Inflammatory macrophage treated with lipopolysaccharide for 1 hour (primary cell): ENCODE data around the gene SMIM36.
A peak's percentile ranks its signal among the peaks of the same experiment; 100 is the strongest.

Experiments
- DNase-seq, 2 donors: peaks; one replicate each; pipeline ENCODE4 v3.0.0-alpha.2; 2020 to 2022

SMIM36 gene

DNA sequence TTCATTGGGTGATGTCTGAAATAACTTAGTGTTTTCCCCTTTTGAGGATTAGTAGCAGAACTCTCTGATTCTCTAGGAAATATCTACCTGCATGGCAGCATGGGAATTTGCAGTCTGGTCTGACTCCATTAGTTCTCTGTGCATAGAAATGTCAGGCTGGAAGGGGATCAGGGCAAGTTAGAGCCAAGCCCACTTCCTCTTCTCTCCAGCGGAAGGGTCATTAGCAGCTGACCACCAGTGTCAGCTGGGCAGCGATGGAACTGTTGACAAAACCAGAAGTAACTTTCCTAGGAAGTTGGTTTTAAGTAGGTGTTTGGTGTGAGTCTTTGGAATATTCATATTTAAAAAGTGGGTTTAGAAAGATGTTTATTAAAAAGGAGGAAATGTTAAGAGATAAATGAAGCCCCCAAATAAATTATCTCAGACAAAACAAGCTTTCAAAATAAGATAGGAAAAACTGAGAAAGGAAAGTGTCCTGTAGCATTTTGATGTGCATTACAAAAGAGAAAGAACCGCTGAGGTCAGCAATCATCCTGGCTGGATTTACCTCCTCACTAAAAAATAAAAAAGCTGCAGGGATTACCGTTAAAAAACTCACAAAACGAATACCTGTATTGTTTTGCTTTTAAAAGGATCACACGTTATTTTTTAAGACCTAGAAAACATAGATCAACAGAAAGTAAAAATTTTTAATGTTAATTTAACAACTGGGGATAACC is 57.3 kb downstream of the SMIM36 start:
- peak; percentile 33 to 61 for DNase-seq

DNA sequence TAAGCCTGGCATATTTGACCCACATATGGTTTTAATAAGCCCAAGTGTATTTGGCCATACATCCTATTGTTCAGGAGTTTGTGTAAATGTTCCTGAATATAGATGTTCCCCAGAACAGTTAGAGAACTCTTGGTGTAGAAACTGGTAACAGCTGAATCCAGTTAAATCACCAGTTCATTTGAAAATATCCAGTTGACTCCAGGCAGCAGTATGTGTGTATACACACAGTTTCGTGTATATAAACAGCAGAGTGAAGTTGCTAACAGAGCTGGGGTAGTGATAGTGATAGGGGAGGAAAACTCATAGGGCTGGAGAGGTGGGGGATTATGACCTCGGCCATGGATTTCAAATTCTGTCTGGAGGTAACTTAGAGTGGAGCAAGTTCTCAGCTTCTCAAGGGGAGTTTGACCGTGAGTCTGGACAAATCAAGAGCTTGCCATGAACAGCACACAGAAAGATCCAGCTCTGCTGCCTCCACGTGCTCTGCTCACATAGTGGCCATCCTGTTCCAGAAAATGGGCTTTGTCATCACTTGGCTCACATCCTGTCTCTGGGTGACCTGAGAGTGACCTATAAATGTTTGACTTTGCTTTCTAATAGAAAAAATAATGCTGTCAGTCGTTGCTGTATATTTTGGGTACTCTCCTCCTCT is 59.0 kb downstream of the SMIM36 start:
- no peak for DNase-seq

DNA sequence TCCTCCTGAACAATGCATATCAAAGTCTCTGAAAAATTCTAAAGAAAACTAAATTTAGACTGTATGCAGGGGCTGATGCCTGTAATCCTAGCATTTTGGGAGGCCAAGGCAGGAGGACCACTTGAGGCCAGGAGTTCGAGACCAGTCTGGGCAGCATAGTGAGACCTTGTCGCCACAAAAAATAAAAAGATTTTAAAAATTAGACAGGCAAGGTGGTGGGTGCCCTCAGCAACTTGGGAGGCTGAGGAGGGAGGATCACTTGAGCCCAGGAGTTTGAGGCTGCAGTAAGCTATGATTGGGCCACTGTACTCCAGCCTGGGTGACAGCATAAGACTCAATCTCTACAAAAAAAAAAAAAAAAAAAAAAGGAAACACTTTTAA is 59.5 kb downstream of the SMIM36 start:
- DNase-seq: no peak

DNA sequence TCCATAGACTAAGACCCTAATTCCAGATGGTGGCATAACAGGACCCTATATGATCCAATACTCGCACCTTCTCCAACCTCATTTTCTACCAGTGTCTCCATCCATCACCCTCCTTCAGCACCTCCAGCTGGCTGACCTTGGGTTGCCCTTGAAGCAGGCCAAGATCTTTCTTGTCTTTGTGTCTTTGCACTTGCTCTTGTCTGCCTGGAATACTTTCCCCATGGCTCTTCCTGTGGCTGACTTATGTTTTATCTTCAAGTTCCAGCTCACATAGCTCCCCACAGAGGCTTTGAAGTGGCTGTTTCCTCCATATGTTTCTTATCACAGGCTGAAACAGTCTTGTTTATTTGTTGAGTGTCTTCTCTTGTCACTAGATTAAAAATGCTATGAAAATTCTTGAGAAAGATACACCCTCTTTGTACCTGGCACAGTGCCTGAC is 60.0 kb downstream of the SMIM36 start:
- DNase-seq: no peak

DNA sequence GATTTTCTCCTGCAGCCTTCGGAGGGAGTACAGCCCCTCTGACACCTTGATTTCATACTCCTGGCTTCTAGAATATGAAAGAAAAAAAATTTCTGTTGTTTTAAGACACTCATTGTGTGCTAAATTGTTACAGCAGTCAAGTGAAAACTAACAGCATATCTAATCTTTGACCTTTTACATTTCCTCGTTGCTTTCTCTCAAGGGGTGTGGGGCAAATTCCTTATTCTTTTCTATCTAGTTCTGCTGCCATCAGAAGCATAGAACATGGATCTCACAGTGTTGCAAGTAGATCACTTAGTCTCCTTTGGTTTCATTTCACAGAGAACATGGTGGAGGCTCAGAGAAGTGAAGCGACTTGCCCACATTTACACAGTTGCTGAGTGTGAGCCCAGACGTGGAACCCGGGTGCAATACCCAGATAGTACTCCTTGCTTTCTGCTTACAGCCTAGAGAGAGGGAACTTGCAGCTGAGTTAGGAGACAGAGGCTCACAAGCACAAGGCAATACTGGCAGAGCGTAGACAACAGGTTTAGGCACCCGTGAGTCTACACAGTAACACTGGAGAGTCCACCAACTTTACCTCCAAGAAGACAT is 60.9 kb downstream of the SMIM36 start:
- no peak for DNase-seq

DNA sequence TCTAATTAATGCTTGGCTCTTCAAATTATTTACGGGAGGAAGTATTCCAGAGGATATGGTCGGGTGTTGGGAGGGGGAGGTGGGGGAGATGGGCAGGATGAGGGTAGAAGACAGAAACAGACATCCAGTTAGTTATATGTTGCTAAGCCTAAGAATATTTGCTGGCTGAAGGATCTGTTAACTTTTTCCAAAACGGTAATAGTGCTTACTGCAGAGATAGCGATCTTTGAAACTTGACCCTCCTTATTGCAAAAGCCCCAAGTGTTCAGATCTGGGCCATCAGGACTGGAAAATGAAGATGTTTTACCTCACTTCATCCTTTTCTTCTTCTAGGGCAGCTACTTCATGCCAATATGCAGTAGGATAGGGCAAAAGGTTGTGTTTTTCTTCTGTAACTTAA is 62.6 kb downstream of the SMIM36 start:
- DNase-seq: no peak

DNA sequence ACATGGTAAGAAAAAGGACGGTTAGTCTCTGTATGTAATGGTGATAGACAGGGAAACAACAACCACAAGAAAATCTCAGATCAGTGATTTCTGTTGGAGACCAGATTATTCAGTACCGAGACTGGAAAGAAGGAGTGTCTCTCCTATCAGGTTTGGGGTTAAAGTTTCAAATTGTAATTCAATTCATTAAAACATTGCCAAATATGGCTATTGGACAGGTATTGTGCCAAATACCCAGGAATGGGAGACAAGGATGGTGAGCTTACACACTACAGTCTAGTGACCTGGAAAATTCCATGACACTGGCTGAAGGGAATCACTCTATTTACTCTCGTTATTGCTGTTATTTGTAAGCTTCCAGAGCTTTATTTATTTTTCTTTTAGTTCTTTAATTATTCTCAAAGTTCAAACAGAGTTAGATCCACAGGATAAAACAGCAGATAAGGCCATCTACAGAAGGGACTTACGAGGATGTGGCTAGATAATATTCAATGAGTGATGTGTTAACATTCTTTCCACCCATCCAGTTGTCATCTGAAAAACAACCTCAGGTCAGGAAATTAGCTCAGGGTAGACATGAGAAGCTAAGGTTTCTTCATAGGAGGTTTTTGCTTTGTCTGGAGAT is 64.6 kb downstream of the SMIM36 start:
- DNase-seq: no peak

DNA sequence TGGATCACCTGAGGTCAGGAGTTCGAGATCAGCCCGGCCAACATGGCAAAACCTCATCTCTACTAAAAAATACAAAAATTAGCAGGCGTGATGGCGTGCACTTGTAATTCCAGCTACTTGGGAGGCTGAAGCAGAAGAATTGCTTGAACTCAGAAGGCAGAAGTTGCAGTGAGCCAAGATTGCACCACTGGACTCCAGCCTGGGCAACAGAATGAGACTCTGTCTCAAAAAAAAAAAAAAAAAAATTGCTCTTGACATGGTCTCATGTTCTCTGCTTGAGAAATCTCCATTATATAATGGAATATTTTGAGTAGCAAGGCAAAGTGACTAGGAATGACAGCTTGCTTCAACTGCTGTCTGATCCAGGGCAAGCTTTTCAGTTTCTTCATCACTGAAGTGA is 65.2 kb downstream of the SMIM36 start:
- peak; percentile 52 to 88 for DNase-seq

DNA sequence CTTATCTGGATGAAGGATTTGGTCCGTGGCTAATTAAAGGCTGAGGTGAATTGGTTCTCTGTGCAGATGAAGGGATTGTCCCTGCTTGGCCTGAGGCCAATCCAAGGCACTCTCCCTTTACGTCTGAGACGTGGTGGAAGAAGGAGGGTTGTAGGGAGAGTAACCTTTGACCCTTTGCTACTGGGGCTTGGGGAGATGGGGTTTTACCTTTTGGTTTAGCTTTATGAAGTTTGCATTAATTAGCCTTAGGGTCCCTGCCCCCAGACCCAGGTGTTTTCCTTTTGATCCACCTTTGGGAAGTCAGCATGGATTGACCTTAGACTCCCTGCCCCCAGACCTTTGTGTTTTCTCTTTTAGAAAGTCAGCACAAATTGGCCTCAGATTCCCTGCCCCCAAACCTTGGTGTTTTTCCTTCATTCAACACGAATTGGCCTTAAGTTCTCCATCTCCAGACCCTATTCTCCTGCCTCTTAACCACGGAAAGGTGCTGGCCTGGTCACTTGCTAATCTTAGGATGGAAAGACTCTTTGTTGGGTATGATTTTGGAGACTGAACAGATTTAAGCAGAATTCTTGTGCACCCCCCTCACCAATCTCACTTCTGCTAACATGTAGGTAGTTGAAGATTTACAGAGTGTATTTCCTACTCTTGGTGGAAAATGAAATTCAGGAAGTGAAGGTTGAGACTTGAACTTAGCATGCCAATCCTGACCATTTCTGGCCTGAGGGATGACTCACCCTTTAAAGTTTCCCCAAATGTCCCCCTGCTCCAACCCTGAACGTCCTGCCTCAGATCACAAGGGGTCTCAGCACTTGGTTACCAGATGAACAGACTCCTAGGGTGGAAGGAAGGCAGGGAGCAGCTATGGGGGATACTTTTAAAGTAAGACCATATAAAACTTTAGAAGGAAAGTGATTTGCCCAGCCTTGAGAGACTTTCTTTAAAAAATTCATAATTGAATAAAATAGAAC is 66.5 kb downstream of the SMIM36 start:
- DNase-seq: peak; percentile 80 to 92

DNA sequence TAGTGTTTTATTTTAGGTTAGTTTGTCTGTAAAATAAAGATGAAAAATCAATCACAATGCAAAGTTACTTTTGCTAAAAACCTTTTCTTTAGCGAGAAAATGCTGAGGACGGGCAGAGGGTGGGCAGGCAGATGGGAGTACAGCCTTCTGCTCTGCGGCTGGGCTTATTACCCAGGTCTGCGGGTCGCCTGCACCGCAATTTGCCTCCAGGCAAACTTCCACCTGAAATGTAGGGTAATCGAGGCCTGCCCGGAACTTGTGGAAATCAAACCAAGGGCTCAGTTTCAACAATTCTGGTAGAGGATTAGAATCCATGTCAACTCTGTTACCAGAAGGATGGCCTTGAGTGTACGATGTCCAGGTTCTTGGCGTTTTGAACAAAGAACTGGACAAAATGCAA is 67.3 kb downstream of the SMIM36 start:
- no peak for DNase-seq

DNA sequence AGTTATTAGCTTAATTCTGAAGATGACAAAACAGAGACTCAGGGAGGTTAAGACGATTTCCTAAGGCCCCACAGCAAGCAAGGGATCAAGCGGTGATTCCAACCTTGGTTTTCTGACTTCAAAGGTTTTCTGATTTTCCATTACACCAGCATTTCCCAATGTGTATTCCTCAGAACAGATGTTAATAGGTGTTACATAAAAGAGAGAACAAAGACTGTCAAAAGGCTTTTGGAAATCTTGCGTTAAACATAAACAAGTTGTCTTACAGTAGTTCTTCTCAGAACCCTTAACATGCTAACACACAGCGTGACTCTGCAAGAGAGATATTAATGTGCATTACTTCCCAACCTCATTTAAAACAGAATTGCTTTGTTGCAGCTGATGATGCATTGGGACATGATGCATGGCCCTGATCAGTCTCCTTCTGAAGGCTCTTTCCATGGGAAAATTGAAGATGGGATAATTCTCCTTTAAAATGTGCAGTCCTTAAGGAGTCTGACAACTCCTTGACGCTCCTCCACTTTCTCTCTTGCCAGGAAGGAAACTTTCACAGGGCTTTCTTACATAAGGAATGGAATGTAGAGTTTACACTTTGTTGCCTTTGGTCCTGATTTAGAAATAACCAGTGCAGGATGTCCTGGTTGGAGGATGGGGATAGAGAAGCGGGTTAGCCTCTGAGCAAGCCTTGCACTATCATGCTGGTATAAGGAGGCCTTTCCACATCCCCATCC is 68.1 kb downstream of the SMIM36 start:
- no peak for DNase-seq

DNA sequence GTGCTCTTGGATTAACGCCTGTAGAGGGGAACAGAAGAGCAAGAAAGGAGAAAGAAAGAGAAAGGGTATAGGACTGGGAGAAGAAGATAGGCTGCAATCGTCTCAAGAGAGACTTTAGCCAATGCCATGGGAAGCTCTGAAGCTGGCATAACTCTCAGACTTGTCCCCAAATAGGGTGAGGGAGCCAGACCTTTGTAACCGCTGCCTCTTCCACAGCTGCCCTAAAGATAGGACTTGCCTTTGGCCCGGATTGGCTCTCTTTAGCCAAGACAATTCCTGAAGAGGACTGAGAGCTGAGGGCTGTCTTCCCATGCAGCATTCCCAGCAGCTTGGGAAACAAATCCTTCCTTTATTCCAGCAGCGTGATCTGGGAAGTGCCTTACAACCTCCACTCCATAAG is 68.8 kb downstream of the SMIM36 start:
- no peak for DNase-seq

DNA sequence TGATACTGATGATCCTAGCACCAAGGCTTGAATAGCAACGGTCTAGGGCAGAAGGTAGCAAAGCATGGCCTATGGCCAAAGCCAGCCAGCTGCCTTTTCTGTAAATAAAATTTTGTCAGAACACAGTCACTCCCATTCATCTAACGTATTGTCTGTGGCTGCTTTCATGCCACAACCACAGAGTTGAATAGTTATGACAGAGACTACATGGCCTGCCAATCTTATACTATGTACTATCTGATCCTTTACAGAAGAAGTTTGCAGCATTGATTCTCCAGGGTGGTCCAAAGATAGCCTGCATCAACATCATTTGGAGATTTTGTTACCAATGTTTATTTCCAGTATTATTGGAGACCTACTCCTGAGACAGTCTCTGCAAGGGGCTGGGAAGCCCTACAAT is 69.7 kb downstream of the SMIM36 start:
- DNase-seq: no peak

DNA sequence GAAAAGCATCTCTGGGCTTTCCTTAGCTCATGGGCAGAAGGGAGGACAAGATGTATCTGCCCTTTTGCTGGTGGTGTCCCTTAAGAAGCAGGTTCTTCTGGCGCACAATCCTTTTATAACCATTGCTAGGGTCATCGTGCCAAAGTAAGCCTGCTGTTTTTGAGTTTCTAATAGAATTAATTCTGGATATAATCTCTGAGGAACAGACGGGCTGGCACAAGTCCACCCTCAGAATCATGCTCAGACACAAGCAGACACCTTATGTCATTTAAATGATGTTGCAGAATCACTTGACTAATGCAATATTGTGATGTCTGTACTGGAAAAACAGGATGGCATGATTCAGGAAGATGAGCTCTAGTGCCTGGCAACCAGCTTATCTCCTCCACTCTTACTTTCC is 70.9 kb downstream of the SMIM36 start:
- no peak for DNase-seq

DNA sequence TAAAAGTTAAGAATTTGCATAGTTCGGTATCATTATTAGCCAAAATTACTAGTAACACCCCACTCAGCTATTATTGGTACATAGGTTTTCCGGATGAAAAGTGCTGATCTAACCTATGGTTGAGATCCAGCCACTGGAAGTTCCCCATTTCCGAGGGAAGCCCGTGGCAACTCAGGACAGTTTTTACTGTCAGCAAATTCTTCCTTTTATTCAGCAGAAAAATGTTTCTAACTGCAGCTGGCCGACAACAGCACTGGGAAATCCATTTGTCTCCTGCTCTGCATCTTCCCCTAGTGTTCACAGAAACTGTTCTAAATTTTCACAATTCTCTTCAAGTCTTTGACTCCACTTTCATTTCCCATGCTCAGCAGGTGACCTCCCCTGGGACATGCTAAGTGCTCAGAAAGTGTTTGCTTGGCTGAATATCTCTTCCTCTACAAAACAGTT is 74.1 kb downstream of the SMIM36 start:
- peak; percentile 74 to 77 for DNase-seq

DNA sequence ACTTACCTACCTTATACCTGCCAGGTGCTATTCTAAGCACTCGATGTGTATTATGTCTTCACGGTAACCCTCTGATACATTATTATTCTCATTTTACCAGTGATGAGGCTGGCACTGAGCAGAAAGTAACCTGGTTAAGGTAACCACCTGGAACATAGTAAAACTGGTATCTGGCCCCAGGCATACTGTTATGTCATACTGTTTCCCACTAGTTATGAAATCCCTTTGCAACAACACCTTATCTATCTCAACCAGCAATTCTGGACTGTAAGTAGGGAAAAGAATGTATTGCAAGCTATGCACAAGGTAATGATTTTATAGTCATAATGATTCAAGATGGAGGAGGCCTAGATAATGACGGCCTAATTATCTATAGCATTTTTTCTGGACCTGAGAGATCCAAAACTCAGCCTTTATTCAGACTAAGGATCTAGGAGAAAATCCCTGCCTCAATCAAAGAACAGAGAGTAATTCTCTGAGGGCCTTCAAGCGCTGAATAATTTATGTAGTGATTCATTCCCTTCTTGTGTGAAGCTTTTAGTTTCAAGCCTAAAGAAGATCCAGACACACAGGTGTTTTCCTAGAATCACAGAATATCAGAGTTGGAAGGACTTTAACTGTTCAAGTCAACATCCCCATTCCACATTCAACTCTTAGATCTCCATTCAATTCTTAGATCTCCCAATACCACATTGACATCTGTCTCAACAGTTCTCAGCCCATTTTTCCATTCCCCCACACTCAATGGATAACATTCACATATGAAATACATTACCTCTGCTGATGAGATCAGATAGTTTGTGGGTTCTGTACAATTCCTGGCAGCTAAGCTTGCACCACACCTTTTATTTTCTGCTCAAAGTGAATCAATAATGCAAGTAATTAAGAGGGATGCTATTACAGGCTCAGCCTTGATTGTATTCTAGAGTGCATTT is 74.8 kb downstream of the SMIM36 start:
- DNase-seq: no peak

DNA sequence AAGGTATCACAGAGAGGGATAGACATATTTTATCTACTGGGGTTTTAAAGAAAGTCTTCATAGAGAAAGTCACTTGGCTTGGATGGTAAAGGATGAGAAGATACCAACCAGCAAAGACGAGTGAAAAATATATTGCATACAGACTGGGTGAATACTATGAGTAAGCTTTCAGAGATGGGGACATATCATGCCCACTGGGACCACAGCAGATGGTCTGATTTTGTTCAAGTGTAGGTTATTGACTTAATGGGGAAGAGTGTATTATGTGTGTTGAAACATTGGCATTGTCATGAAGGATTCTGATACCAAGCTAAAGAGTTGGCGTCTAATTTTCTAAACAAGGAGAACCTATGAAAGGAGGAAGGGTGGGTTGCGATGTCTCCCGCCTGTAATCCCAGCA is 75.8 kb downstream of the SMIM36 start:
- no peak for DNase-seq

DNA sequence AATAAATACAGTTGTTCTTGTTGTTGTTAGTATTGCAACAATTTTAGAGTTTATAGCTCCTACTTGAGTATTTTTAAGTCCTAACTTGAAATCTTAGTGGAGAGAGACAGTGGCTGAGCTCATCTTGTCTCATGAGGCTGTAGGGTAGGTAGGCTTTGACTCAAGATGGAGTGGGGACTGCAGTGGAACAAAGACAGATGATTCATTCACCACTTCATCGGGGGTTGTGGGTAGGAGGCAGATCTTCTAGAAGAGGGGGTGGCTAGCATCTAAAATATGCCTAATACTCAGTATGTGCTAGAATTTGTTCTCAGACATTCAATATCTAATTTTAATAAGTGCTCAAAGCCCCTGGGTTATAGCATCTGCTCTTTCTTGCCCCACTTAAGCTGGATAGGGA is 76.5 kb downstream of the SMIM36 start:
- no peak for DNase-seq

DNA sequence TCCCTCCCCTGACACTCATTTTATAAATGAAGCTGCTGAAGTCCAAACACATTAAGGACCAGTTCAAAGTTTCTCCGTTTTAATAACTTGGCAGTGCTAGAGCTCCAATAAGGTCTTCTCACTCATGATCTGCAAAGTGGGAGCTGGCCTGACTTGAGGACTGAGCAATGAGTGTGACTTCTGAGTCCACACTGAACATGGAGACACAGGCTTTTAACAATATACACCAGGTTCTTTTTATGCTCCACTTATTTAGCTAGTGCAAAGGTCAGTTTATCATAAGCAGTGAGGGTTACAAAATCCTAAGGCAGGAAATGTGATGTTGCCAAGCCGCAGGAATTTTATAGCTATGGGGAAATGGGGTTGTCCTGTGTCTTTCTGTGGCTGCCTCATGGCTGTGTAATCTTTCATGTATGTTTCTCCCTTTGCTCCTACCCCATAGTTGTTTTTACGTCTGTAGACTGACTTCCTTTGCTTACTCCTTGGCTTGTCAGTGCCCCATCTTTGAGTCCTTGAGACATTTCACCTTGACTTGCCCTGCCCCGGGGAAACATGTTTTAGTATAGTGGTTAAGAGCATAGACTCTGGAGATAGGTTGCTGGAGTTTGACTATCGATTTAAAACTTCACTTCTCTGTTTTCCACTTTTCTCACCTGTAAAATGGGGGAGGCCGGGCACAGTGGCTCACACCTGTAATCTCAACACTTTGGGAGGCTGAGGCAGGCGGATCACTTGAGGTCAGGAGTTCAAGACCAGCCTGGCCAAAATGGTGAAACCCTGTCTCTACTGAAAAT is 77.4 kb downstream of the SMIM36 start:
- peak; percentile 51 to 78 for DNase-seq
